HG02588 (cell line): ENCODE results near the gene AREL1.

Experiments used
- ATAC-seq: cut with Tn5 transposase; IDR thresholded peaks from one replicate; pipeline ENCODE4 v1.9.1; 2021; ENCODE audit warnings: mild to moderate bottlenecking, moderate library complexity; ENCODE audit not compliant: unreplicated experiment

Gene AREL1

DNA sequence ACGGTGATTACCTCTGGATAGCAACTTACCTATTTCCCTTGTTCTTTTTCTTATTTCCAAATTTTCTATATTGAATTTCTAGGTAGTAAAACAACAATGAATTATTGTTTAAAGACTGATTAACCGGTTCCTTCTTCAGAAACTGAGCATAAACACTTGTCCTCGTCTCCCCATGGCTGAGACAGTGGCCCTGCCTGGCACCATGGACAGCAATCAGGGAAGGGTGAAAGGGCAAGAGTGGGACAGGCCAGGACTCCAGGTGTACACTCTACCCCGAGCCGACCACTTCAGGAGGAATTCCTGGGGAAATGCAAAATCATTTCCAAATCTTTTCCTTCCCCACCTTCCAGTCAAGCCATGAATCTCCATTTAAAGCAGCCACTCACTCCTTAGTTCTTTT lies 52.0 kb downstream of the AREL1 start:
- no peak for ATAC-seq

DNA sequence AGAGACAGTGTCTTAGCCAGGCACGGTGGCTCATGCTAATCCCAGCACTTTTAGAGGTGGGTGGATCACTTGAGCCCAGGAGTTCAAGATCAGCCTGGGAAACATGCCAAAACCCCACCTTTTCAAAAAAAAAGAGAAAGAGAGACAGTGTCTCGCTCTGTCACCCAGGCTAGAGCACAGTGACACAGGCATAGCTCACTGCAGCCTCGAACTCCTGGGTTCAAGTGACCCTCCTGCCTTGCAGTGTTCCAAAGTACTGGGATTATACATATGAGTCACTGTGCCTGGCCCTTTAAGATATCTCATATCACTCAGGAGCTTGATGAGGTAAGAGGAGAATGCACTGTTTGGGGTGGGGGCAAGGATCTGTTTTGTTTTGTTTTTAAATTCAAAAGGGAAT lies 52.7 kb downstream of the AREL1 start:
- ATAC-seq, result no peak

DNA sequence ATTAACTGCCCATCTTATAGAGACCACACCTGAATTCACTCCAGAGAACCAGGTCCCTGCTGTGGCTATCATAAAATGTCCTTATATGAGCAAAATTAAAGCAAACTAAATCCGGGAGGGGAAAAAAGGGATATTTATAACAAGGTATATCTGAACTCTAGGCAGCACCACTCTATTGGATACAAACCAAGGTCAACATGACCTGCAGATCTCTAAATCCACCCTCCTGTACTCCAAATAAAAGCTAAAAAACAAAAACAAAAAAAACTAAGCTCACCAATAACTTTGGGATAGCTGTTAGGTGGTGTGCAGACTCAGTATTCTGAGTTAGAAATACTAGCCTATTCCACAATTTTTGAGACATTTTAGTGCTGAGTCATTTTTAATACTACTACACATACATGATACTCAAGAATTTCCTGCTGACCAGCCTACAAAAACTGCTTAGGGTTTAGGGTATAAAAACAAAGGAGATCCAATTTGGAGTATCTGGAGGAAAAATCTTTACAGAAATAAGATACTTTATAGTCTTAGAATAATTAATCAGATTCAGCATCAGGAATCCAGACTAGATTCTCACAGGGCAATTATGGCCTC lies 54.2 kb downstream of the AREL1 start:
- ATAC-seq, result no peak

DNA sequence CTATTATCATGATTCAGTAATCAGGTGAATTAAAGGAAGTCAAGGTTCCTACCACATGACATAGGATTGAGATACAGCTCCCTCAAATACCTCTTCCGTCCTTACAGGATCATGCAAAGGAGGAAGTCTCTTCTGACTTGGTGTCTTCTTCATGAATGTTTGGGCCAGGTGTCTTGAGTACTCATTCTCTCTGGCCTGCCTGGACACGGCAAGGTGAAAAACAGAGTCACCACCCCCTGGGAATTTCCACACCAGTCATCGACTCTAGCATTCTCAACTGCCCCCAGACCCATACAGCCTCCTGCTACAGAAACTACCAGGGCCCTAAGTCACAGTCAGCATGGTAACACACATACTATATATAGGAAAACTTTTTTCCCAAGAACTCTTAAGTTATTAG lies 55.9 kb downstream of the AREL1 start:
- no peak for ATAC-seq

DNA sequence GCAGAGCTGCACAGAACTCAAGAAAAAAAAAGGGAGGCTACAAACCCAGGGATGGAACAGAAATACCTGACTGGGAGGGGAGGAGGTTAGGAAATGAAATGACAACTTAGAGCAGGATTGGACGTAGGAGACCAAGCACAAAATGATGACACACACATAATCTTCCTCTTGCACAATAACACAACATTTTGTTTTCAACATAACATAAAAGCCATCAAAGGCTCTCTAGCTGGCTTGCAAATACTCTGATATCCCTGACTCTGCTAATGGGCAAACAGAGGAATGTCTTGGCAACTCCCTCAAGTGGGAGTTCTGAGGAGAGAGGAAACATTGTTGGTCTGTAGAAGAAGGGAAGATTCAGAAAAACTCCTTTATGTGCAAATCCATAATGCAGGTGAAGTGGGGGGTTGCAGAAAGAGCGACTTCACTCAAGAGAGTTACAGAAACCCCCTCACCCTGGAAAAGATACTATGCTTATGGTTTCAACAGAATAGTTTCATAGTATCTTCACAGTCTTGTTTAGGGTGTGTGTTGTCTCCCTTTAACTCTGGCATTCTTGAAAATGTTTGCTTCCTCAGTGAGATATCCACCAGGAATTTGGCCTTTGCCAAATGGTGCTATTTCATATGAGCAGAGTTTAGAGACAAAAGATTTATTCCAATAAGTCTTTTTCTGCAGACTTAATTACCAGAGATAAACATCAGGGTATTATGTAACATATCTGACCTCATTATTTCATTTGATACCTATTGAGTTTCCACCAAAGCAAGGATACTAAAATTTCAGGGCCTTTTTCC lies 57.1 kb downstream of the AREL1 start:
- ATAC-seq, result no peak

DNA sequence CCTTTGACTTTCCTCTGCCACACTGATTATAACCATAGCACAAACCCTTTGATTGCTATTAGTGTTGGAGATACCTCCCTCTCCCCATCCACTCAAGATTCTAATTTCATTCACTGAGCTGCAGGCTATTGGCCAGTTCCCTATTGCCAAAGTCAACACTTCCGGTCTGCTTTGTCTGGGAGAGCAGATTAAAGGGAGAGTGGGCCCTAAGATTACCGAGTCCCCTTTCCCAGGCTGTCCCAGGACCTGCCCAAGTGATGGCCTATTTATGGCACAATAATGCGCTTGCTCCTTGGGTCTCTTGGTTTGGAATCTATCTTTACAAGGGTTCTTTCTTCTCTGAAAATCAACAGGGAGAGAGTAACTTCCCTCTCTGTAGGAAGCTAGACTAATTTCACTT lies 57.9 kb downstream of the AREL1 start:
- no peak for ATAC-seq

DNA sequence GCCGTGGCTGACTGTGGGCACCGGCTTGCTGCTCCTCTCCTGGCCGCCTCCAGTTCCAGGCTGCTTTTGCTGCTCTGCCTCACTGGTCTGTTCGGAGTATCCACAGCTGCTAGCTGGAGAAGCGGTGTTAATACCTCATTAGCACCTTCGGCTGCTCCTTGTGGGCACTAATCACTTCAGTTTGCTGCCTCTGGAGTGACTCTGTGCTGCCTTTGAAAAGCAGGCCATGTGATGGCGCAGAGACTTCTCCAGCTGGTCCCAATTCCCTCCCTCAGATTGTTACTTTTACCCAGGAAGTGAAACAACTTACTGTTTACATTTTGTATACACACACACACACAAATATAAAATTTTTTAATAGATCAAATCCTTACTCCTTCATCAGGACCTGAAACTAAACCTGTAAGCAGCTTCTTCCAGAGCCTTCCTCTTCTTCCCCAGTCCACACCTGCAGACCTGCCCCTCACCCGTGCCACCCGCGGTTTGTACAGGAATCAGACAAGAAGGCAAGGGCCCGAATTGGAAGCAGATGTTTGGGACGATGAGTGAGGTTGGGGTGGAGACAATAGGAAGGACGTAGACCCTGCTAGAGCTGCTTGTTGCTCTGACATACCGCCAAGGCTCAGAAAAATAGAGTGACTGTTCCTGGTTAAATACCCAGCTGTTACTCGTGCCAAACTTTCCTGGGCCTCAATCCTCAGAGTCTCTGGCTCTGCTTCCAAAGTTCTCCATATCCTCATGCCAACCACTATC lies 59.3 kb downstream of the AREL1 start:
- ATAC-seq, result no peak

DNA sequence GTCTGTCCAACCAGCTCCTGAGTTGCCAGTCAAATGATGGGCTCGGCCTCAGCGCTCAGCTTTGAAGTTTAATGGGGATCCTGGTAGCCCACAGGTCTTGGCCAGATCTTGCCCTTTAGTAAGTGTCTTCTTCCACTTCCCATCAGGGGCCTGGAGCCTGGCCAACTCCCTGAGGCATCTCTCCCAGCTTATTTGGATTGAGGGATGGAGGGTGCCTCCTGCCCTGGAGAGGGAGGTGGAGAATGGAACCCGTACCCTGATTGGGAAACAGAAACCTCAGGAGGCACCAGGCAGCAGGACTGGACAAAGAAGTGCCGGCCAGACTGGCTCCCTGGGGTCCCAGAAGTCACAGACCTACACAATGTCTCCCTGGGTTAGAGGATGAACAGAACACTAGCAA lies 60.3 kb downstream of the AREL1 start:
- ATAC-seq, result no peak

DNA sequence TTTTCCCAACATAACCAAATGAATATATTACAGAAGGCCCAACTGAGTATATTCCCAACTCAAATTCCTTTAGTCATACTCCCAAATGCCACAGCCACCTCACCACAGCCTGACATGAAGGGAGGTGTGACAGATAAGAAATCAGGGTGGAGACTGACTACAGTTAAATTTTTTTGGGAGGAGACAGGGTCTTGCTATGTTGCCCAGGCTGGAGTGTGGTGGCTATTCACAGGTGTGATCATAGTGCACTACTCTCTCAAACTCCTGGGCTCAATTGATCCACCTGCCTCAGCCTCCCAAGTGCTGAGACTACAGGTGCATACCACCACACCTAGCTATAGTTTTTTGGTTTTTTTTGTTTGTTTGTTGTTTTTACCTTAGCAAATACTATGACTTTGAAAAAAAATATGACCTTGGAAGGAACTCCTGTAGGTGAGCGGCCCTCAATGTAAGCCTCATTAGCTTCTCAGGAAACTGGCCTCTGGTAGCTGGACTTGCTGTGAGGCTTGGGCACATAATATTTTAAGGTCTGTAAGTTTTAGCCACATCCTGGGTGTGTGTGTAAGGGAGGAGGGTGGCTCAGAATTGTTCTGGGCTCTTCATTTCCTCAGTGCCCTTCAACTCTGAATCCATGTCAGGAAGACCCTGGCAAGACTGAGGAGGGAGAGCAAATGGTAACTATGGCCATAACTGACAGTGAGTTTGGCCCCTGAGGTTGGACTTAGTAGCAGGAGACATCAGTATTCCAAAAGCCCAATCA lies 61.8 kb downstream of the AREL1 start:
- no peak for ATAC-seq

DNA sequence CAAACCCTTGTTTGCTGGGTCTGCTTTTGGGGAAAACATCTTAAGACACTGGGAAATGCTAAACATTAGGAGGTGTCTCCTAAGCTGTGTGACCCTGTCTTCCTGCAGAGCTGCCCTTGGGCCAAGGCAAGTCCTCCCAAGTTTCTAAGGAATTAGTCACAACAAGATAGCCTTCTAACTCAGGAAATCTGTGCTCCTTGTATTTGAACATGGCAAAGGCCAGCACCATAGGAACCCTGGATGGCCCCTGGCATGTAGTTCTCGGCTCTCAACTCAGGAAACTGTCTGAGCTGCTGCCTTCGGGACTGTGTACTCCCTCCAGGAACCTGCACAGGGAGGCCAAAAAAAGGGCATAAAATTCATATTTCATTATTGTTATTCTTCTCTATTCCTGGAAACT lies 63.2 kb downstream of the AREL1 start:
- no peak for ATAC-seq

DNA sequence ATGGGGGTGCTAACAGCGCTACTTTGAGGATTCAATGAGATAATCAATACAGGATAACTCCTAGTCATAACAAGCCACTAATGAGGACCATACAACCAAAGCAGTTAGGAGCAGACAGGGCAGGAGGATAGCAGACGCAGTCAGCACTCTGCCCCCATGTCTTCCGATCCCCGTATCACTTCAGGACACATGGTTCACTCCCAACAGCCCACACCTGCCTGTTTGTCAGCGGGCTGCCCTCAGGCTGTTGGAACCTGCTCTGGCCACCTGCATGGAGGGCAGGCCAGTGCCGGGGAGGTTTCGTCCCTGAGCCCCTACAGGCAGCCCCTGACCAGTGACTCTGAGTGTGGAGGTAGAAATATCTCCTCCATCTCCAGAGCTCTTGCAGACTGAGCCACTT lies 63.7 kb downstream of the AREL1 start:
- no peak for ATAC-seq

DNA sequence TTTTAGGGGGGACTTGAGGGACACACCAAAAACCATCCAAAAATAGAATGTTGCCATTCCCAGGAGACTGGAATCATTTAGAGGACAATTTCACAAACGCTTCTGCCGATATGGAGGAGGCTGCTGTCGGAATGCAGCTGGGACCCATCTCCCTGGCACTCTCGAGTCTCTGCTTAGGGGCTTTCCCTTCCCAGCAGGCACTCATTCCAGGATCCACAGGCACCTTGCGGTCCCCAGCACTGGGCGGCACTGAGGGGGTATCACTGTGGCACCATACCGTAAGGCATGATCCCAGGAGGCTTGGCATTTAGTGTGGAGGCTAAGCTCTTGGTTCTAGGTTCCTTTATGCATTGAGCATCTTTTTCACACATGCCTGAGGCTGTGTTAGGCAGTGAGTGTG lies 64.3 kb downstream of the AREL1 start:
- no peak for ATAC-seq

DNA sequence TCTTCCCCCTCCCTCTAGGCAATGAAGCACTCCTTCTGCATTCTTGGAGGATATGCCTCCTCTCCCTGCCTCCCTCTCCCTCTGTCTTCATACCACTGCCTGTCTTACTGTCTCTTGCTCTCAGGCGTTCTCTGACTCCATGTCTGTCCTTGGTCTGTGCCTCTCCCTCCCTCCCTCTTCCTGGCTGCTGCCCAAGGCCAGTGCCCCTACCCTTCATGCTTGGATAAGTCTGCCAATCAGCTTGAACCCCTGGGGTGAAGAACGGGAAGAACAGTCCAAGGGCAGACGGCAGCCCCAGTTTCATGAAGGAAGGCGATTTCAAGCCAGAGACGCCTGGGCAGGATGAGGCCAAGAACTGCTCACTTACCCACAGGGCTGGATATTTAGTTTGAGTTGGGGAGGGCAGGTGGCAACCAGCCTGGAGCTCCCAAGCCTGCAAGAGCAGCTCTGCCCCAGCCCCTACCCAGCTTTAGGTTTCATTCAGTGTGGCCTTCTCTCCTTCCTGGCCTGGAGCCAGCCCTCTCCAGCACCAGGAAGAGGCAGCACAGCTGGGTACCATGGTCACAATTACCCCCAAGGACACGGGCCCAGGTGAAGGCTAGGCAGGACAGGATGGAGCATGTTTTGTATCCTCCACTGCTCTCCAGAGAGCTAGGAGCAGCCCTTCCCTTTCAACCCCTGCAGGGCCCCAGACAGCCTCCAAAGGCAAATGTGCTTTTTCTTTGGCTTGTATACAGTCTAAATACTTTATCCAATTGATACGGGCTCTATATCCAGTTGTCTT lies 65.0 kb downstream of the AREL1 start:
- ATAC-seq, result no peak

DNA sequence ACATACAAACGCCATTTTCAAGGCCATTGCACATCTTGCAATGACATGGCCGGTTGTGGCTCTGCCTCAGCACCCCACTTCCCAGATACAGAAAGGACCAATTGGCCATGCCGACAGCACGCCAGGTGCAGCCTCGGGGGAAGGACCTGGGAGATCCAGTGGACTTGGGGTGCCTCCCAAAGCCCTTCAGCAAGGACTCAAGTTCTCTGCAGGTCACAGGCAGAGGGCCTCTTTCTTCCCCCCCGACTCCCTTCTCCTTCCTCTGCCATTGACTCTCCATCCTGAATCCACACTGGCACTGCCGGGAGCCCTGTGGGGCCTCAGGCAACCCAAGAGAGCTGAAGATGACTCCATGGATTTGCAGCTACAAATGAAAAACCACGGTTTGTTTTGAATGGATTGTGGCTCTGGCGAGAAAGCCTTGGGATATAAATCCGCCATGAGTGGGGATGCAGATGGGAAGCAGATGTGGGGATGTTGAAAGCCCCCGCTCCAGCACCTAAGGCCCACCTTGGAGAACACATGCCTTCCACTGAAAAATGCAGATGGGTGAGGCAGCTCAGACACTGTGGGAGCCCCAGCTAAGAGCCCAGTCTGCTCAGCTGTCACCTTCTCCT lies 65.7 kb downstream of the AREL1 start:
- no peak for ATAC-seq

DNA sequence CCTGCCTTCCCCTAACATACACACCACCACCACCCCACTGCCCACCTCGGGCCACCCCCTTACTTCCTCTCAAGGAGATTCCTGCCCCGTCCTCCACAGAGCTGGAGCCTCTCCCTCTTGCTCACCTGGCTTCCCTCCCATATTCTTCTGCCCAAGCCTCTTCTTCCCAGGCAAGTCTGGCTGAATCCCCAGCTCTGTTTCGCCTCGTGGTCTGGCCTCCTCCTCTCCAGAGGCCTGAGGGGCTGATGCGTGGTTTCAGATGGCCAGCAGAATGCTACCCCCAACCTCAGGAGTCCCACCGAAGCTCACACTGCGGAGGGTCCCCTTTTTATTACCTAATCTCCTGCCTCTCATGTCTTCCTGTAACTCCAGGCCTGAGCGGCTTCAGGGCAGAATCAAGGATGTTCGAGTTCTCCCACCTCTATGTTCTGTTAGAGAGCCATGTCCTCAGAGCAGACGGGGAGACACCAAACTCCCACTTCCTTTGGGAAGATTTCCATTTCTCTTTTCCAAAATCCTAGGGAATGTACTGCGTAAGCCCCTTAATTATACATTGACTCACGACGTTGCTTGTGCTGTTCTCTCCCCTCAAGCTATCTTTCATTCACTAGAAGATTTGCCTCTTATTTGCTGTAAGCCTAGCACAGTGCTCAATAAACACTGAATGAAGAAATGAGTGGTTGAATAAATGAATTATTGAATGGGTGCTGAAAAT lies 67.0 kb downstream of the AREL1 start:
- no peak for ATAC-seq

DNA sequence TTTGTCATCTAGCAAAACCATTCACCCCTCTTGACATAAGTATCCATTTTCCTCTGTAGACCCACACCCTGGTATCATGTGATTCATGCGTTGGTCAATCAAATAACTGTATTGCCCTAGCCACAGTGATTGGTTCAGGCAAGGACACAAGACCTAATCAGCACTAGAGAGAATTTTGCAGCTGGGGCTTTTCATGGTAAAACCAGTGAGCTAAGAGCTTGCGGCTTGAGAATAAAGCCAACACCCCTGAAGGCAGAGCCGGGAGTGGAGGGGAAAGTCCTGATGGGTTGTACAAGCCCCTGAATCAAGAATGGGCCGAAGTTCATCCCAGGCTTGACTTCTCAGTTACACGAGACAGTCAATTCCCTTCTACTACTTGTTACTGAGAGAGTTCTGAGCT lies 67.6 kb downstream of the AREL1 start:
- no peak for ATAC-seq

DNA sequence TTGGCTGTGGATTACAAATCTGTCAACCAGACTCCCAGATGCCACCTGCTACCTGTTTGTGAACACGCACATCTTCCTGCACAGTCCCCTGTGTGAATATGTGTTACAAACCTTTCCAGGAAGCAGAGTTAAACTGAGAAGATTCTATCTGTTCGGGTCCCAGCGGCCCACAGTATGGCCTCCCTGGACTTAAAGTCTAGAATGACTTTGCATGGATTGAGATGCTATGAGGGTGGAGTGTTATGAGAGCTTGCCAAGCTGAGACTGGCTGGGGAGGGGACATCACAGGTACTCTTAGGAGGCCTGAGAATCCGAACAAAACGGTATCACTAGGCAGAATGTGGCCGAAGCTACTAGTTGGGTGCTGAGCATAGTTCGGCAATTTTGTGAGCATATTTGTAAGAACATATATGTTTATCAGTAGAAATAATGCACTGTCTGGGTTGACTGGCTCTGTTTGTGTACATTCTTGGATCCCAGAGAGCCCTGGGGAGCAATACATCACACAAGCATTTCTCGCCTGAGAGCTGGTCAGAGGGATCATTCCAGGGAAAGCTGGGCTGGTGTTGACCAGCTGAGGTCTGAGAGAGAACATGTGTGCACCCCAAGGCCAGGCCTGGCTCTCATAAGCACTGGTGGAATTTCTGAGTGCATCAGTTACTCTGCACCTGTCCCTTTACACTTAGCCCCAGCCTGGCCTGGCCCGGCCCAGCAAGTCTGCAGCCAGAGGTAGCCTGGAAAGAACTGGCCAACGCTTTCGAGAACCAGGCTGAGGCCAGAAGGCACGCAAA lies 71.1 kb downstream of the AREL1 start:
- ATAC-seq, result no peak

DNA sequence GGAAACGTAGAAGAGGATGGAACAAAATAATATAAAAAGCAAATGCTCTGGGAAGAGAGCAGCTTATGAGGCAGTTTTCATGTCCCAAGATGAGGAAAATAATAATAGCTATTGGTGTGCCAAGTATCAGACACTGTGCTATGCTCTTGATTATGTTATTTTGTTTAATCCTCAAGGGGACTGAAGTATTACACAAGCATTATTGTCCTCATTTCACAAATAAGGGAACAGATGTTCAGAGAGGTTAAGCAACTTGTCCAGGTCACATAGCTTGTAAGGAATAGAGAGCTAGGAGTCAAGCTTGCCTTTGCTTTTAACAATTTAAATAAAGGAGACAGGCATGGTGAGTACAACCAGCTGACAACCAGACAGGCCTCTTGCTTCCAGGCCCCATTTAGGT lies 73.9 kb downstream of the AREL1 start:
- no peak for ATAC-seq

DNA sequence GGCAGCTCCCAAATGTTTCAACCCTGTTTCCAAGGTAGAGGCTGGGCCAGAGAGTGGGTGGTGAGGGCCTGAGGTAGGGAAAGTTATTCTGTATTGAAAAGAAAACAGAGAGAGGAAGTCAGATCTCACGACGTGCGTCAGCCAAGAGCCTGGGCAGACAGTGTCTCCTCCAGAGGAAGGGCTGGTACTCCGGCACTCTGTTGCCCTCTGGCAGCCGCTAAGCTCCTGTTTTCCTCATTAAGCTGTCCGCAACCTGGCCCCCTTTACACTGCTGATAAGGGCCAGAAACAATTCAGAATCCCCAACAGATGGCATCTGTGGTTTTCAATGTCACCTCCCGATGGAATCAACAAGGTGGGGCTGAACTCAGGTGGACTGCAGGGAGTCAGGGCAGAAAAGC lies 74.8 kb downstream of the AREL1 start:
- ATAC-seq, result no peak
